Activated CD4-positive, alpha-beta T cell treated with anti-CD3 and anti-CD28 coated beads, Interleukin-2, Interleukin-6, amounts not matched to agents 100 ng/mL and 50 ng/mL, durations not matched to agents 16 hours and 8 hours (primary cell): Measurements from ENCODE around the gene PCNX2.

ENCODE experiments used
- DNase-seq: peaks from one replicate; pipeline ENCODE4 v3.0.0-alpha.2; 2020

The PCNX2 gene

GRCh38 chr1:232951180-232951579, 344.3 kb downstream of the PCNX2 start:
- peak; percentile 28 for DNase-seq

GRCh38 chr1:232950197-232951176, 345.0 kb downstream of the PCNX2 start, which contains the start of gene NTPCR:
Gene NTPCR (plus strand): TSS chr1:232950611. CDS start chr1:232950711, 100 bp downstream.
- peak; percentile 97 for DNase-seq

GRCh38 chr1:232949636-232950196, 345.8 kb downstream of the PCNX2 start:
- no peak for DNase-seq

DNA sequence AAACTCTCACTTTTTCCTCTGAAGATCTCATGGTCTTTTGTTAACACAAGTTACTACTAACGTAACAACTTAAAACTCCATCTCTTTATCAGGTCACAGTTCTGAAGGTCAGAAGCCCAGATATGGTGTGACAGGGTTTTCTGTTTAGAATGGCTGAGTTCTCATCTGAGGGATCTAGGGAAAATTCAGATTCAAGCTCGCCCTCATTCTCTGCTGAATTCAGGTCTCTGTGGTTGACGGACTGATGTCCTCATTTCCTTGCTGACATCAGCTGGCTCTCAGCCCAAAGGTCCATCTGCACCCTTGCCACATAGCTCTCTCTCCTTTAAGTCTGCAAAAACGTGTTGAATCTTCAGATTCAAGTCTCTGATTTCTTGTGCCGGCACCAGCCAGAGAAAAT, 351.2 kb downstream of the PCNX2 start:
- DNase-seq: no peak

DNA sequence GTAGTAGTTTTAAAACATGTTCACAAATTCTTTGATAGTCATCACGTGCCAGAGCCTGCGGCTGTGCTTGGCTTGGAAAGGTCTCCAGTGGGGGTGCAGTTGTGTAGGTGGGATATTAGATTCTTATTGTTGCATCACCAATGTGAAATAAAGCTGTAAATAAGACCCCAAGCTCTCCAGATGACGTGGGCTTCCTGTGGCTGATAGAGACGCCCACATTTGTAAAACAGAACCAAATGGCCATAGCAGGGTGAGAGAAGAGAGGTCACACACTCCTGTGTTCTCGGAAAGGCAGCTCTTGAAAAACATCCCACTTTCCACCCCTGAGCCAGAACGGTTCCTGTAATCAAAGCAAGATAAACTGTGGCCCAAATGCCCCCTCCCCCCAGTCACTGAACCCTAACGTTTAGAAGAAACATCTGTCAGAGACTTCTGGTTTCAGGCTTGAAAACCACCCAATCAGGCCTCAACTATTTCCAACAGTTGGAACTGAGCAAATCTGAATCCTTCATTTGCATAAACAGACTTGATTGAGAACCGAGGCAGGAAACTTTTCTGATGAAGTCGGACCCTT, 351.8 kb downstream of the PCNX2 start:
- peak; percentile 24 for DNase-seq

- DNase-seq: no peak
These were observed 352.9 kb downstream of the PCNX2 start for GRCh38 chr1:232942413-232943294.

DNA sequence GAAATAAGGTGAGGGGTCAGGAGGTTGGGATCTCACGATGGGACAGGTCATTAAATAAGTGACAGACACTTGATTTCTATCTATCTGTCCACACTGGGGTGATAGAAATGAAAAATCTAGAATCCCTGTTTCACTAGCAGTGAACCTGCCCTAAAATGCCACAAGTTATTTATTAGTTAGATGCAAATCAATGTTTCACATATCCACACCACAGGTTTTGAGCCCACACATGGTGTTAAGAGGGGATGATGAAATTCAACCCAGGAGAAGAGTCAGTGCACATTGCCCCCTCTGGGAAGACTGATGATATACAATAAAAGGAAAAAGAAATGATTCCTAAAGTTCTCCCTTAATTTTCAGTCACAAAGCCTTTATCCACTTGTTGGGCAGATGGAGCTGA, 355.3 kb downstream of the PCNX2 start:
- no peak for DNase-seq

DNA sequence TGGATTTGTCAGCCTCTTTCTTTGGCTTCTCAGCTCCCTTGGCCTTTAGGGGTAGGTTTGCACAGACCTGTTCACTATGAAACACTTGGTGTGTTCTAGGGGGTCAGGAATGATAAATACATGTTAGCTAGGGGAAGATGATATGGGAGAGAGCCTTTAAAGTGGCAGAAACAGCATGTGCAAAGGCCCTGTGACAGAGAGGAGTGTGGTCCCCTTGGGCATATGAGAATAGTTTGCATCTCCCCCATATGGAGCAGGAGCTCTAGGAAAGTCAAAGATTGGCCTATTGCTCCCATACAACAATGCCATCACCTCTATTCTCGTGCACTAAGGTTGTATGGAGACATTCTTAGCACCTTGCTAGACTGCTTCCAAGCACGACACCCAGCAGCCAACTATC, 355.8 kb downstream of the PCNX2 start:
- DNase-seq: no peak

DNA sequence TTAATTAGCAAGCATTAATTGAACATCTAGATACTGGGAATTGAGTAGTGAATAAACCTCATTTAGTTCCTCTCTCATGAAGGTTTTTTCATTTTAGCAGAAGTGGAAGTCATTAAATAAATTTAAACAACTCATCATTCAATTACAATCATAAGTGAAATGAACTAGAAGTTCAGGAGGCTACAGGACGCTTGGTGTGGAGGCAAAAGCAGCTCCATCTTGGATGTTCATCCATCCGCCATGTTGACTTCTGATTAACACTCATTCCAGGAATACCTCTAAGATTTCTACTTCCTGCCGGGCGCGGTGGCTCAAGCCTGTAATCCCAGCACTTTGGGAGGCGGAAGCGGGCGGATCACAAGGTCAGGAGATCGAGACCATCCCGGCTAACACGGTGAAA, 356.6 kb downstream of the PCNX2 start:
- DNase-seq: no peak

DNA sequence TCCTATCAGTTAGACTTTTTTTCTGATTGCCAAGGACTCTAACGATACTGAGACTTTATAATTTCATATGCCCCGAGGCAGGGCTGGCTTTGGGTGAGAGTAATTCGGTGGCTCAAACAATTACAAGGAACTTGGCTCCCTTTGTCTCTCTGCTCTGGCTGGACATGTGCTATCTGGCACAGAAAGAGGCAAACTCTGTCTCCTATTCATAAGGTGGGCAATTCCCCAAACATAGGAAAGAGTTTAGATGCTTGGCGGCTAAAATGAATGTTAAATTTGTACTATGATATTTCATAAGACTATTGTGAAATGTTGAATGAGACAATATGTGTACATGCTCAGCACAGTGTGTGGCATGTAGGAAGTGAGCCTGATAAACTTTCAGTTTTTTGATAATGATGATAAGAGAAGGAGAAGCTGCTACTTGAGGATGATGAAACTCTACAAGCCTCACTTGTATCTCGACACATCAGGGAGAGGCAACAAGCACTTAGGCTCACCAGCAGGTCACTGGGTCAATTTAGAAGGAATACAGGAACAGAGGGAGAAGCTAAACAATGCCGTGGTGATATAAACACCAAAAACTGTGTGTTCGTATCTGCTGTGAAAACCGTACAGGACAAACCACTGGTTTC, 357.7 kb downstream of the PCNX2 start:
- no peak for DNase-seq

DNA sequence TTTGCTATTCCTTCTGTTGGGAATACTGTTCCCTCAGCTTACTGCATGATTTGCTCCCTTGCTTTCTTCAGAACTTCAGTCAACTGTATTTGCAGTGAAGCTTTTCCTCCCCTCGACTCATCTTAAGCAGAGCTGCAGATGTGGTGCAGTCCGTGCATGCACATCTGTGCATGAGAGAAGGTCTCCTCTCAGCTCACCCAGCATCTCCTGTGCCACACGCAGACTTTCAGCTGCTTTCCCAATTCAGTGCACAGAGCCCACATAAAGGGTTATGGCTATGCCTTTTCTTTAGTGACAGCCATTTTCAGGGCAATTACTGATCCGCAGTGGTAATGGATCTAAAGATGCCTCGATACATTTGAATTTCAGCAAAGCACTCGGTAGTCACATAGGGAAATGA, 358.6 kb downstream of the PCNX2 start:
- DNase-seq: no peak
